ENCODE measurements around the gene ACAP1.

GRCh38 chr17:7357381-7357780 is 21.1 kb downstream of the ACAP1 start:
- no peak for TF ChIP-seq TSHZ2 (CRISPR knock-in tag; IDR thresholded peaks at IDR 0.05)
- no peak for TF ChIP-seq CREB5 (CRISPR knock-in tag; IDR thresholded peaks at IDR 0.05; ENCODE audit: low read depth)
- TF ChIP-seq PATZ1 (CRISPR knock-in tag; IDR thresholded peaks at IDR 0.05; ENCODE audit: borderline replicate concordance) = no peak
- no peak for TF ChIP-seq TOX (CRISPR knock-in tag; IDR thresholded peaks at IDR 0.05; ENCODE audit: borderline replicate concordance)
- TF ChIP-seq PPARA (CRISPR knock-in tag; IDR thresholded peaks at IDR 0.05; ENCODE audit: borderline replicate concordance) = no peak
- no peak for TF ChIP-seq OSR1 (CRISPR knock-in tag; IDR thresholded peaks at IDR 0.05)

Measured in SK-N-SH treated with all-trans-retinoic acid at 6 μM for 48 hours (cell line).